Keratinocyte (primary cell): ENCODE data around the gene DNASE1L2.

Source experiments
- EZH2 ChIP-seq: IDR thresholded peaks from one replicate; pipeline ENCODE4 v1.6.1; 2012; ENCODE audit warnings: inconsistent platforms, mild to moderate bottlenecking, low read length, moderate library complexity
- TF ChIP-seq, protein P1 (sequence below), 3 experiments: IDR thresholded peaks in 1 of 3; conservative IDR thresholded peaks in 1 of 3; optimal IDR thresholded peaks in 1 of 3; 2 replicates in 2 of 3; 3 replicates in 1 of 3; pipeline versions ENCODE3 to v1.5.1; 2011; ENCODE audit warnings: low read length in 3 of 3, mild to moderate bottlenecking in 3 of 3, moderate library complexity in 2 of 3, control low read depth in 1 of 3, inconsistent platforms in 1 of 3; ENCODE audit not compliant: insufficient read depth in 2 of 3; ENCODE audit errors: extremely low read depth in 1 of 3

DNA sequence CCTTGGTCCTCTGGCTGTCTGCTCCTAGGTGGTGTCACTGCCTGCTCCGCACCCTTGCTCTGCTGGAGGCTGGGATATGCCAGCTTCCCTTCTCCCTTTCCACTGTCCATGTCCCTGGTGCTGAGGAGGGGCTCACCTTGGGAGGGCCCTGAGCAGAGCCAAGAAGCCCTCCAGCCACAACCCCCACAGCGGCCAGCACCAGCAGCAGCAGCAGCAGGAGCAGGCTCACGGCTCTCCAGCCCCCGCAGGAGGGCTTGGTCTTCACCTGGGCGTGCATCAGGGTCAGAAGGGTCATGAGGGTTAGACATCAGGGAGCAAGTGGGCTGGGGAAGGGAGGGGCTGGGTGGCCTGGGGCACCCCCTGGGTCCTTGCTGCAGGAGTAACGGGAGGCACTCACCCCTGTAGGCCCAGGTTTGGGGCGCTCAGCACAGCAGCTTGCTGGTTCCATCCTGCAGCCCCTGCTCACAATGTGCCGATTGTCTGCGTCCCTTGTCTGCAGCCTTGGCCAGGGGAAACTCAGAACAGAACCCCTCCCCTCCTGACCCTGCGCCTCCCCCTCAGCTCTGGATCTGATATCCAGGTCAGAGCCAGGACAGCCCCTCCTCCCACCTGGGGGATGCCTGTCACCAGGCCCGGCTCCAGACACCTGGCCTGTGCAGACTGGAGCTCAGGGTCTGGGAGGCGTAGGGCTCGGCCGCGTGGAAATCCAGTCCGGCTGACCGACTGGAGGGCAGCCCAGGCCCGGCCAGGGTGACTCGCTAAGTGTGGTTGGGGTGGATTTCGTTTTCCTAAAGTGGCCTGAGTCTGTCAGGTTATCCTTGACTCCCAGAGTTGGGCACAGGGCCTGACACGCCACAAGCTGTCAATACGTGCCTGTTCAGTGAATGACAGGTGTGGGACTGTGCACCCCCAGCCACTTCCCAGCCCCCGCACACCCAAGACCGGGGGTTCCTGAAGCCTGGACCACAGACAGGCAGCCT, 25.6 kb upstream of the DNASE1L2 start, which contains the start of gene BRICD5:
- TF ChIP-seq EZH2, result no peak
- TF ChIP-seq, protein P1, sequence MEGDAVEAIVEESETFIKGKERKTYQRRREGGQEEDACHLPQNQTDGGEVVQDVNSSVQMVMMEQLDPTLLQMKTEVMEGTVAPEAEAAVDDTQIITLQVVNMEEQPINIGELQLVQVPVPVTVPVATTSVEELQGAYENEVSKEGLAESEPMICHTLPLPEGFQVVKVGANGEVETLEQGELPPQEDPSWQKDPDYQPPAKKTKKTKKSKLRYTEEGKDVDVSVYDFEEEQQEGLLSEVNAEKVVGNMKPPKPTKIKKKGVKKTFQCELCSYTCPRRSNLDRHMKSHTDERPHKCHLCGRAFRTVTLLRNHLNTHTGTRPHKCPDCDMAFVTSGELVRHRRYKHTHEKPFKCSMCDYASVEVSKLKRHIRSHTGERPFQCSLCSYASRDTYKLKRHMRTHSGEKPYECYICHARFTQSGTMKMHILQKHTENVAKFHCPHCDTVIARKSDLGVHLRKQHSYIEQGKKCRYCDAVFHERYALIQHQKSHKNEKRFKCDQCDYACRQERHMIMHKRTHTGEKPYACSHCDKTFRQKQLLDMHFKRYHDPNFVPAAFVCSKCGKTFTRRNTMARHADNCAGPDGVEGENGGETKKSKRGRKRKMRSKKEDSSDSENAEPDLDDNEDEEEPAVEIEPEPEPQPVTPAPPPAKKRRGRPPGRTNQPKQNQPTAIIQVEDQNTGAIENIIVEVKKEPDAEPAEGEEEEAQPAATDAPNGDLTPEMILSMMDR (optimal IDR thresholded peaks at IDR 0.05 in 1 of 3, IDR thresholded peaks at IDR 0.05 in 1 of 3, conservative IDR thresholded peaks at IDR 0.05 in 1 of 3; ENCODE audit: extremely low read depth in 1 of 3, insufficient read depth in 2 of 3, low read length in 3 of 3), result no peak
